NT2/D1 (cell line): ENCODE results near the gene VSTM2L.

ENCODE experiments used
- SUZ12 ChIP-seq: IDR thresholded peaks from 2 replicates; pipeline ENCODE4 v1.6.1; 2011; ENCODE audit not compliant: insufficient read length, insufficient read depth; ENCODE audit errors: extremely low read depth
- YY1 ChIP-seq: IDR thresholded peaks from 2 replicates; pipeline ENCODE4 v1.6.1; 2011; ENCODE audit not compliant: insufficient read length, insufficient read depth
- ZNF274 ChIP-seq: IDR thresholded peaks from 2 replicates; pipeline ENCODE4 v1.6.1; 2011; ENCODE audit warnings: mild to moderate bottlenecking, low read depth, low read length

- TF ChIP-seq ZNF274: no peak
- TF ChIP-seq SUZ12: no peak
- no peak for TF ChIP-seq YY1
Measured at GRCh38 chr20:37980876-37981275, 77.9 kb downstream of the VSTM2L start.
